GM21723 (cell line): ENCODE results near the gene TRAPPC4.
"Not testable (repeated sequence)": the region's sequence is repeated elsewhere in the genome, so short reads cannot be mapped to it uniquely, and the experiment has no call there.

Experiments used
- ATAC-seq: cut with Tn5 transposase; IDR thresholded peaks from one replicate; pipeline ENCODE4 v1.9.1; 2021; ENCODE audit warnings: mild to moderate bottlenecking, moderate library complexity; ENCODE audit not compliant: unreplicated experiment

TRAPPC4 gene

DNA sequence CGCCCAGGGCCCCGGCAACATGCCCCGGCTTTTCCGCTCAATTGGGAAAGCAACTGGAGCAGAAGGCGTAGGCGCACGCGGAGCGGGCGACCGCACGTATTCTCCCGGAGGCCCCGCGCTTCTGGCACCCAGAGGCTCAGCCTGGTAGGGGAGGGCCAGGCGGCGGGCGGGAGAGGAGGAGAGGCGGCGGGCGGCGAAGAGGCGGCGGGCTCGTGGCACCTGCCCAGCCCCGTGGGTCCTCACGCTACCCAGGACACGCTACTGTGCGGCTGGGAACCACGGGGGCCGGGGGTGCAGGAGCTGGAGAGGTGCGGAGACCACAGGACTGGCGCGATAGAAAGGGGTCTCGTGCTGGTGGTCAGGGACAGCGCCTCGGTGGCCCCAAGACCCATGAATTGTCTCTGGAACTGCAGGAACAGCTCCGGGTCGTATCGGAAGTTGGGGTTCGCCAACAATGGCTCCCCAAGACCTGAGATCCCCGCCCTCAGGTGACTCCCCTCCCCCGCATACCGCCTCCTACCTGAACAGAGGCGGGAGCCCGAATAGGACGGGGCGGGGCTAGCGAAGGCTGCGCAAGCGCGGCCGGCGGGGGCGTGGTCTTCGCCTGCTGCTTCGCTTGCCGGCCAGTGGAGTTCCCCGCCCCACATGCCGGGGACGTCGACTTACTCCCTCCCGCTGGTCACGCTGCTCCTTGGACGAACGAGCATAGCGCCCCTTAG is 11.9 kb downstream of the TRAPPC4 start, which contains the start of gene SLC37A4:
SLC37A4 (minus strand) TSS at position 549 of the 719 bp plus-strand sequence.
- ATAC-seq, result peak; percentile 83

DNA sequence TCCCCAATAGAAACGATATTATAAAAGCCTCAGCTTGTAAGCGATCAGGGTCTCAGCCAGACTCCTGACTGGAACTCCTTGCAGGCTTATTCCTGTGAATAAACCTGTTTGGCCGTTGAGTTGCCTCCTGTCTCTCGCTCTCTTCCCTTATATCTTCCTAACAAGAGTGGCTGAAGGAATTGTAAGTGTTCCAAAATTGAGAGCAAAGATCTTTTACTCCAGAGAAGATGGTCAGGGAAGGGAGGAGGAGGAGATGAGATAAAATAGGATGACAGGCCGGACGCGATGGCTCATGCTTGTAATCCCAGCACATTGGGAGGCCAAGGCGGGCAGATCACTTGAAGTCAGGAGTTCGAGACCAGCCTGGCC is 13.3 kb downstream of the TRAPPC4 start:
- ATAC-seq, result no peak

DNA sequence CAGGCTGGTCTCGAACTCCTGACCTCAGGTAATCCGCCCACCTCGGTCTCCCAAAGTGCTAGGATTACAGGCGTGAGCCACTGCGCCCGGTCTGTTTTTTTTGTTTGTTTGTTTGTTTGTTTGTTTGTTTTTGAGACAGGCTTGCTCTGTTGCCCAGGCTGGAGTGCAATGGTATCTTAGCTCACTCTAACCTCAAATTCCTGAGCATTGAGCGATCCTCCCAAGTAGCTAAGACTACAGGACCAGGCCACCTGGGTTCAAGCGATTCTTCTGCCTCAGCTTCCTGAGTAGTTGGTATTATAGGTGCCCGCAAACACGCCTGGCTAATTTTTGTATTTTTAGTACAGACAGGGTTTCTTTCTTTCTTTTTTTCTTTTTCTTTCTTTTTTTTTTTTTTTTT is 14.9 kb downstream of the TRAPPC4 start:
- ATAC-seq, result not testable (repeated sequence)

DNA sequence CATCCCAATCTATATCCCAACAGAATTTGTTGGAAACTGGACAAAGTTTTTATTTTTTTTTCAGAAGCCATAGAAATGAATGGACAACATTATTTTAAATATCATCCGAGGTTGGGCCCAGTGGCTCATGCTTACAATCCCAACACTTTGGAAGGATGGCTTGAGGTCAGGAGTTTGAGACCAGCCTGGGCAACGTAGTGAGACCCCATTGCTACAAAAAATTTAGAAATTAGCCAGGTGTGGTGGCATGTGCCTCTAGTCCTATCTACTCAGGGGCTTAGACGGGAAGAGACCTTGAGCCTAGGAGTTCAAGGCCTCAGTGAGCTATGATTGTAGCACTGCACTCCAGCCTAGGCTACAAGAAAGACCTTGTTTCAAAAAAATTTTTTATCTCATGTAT is 16.2 kb downstream of the TRAPPC4 start:
- no peak for ATAC-seq

DNA sequence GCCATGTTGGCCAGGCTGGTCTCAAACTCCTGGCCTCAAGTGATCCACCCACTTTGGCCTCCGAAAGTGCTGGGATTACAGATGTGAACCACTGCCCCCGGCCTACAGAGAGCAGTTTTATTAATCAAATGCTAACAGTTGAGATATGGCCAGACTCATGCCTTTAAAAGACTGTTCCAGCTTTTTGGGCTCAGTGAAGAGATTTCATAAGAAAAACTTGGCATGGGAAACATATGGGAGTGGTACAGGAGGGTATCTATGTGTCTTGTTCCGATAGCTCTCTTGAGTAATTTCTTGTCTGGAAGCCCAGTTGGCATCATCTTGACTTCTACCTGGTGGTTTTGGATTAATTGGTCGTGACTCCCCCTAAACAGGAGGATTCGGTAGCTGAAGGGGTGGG is 20.3 kb downstream of the TRAPPC4 start:
- no peak for ATAC-seq

DNA sequence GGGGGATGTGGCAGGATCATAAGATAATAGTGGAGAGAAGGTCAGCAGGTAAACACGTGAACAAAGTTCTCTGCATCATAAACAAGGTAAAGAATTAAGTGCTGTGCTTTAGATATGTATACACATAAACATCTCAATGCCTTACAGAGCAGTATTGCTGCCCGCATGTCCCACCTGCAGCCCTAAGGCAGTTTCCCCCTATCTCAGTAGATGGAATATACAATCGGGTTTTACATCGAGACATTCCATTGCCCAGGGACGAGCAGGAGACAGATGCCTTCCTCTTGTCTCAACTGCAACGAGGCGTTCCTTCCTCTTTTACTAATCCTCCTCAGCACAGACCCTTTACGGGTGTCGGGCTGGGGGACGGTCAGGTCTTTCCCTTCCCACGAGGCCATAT is 20.9 kb downstream of the TRAPPC4 start:
- not testable (repeated sequence) for ATAC-seq

DNA sequence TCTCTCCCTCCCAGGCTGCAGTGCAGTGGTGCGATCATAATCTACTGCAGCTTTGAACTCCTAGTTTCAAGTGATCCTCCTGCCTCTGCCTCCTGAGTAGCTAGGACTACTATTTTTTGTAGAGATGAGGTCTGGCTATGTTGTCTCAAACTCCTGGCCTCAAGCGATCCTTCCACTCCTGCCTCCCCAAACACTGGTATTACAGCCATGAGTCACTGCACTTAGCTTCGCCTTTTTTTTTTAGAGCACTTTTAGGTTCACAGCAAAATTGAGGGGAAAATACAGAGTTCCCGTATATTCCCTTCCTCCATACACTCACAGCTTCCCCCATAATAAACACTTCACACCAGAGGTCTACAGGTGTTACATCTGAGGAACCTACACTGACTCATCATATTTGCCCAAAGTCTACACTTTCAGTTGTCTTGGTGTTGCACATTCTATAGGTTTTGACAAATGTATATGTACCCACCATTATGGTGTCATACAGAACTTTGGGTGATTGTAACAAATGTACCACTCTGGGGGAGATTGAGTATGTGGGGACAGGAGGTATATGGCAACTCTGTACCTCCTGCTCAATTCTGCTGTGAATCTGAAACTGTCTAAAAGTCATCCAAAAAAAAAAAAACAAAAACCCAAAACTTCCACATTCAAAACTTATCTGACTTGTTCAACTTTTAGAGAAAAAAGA is 23.4 kb downstream of the TRAPPC4 start:
- ATAC-seq, result no peak

DNA sequence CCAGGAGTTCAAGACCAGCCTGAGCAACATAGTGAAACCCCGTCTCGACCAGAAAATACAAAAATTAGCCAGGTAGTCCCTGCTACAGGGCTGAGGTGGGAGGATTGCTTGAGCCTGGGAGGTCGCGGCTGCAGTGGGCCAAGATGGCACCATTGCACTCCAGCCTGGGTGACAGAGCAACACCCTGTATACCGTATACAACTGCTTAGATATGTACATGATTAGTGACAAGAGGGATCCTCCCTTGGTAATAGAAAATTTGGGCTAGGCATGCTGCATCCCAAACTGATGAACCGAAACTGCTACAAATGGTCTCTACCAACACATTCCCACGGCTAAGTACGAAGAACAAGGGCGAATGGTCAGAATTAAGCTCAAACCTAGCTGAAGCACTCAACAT is 24.4 kb downstream of the TRAPPC4 start:
- ATAC-seq, result no peak

DNA sequence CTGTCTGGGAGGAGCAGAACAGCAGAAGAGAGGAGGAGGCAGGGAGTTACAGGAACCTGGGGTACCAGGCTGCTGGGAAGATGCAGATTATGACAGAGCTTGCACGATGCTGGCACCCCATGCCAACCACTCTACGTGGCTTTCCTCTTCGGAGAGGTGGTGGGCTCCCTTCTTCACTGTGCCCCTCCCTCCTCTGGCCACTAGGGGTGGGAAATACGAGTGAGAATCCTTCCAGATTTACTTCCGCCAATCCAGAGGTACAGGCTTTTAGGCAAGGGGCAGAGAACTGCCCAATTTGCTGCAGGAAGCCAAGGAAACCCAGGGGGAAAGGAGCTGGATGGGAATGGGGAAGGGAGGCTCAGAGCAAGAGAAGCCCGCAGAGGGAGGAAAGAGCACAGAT is 26.1 kb downstream of the TRAPPC4 start:
- no peak for ATAC-seq

DNA sequence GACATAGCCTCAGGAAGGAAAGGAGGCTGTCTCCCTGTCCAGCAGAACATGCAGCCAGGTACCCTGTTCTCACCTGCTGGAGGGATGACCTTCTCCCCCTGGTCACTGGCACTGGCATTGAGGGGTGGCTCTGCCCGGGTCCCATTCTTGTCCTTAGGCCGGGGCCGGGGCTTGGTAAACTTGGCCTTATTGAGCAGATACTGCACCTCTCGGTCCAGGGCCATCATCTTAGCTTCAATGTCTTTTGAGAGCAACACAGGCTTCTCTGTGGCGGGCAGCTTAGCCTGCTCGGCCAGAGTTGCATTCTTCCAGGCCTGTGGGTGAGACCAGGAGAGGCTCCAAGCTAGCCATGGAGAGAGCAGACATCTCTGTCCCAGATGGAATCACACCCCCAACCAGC is 27.9 kb downstream of the TRAPPC4 start:
- no peak for ATAC-seq

DNA sequence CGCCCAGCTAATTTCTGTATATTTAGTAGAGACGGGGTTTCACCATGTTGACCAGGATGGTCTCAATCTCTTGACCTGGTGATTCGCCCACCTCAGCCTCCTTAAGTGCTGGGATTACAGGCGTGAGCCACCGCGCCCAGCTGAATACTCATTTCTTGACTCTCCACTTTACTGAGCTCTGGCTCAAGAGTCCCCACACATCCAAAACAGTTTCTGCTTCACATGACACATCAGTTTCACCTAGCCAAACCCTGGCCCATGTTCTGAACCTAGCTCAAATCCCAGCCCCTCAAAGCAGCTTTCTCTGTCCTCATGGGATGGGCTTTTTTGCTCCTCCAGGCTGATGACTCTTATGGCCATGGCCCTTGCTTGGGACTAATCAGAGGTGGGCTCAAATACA is 28.6 kb downstream of the TRAPPC4 start:
- no peak for ATAC-seq

DNA sequence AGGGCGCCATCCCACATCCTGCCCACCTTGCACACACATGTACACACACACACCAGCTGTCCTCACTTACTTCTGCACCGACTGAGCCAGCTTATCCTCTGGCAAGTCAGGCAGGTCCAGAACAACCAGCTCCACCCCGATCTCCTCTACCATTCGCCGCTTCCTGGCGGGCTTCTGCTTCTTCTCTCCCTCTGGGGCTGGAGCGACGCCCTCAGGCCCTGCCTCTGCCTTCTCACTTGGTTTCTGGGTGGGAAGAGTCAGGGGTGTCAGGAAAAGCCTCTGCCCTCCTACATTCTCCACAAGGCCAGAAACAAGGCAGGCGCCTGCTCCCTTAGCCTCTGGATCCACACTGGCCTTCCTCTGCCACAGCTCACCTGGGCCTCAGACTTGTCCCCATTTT is 30.1 kb downstream of the TRAPPC4 start:
- ATAC-seq, result no peak

DNA sequence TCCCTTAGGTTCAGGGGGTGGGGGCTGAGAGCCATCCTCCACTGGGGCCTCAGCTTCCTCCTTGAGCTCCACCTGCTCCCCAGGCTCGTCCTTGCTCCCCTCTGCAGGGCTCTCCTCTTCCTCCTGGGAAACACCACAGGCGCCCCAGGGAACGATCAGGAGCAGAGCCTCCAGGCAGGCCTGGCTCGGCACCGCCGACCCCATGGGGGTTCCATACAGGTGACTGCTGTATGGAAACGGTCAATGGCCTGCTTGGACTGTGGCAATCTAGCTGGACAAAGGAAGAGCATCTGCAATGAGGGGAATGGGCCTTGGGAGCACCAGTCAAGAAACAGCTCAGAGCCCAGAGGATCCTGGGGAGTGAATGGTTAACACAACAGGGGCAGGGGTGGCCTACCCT is 30.5 kb downstream of the TRAPPC4 start:
- no peak for ATAC-seq

DNA sequence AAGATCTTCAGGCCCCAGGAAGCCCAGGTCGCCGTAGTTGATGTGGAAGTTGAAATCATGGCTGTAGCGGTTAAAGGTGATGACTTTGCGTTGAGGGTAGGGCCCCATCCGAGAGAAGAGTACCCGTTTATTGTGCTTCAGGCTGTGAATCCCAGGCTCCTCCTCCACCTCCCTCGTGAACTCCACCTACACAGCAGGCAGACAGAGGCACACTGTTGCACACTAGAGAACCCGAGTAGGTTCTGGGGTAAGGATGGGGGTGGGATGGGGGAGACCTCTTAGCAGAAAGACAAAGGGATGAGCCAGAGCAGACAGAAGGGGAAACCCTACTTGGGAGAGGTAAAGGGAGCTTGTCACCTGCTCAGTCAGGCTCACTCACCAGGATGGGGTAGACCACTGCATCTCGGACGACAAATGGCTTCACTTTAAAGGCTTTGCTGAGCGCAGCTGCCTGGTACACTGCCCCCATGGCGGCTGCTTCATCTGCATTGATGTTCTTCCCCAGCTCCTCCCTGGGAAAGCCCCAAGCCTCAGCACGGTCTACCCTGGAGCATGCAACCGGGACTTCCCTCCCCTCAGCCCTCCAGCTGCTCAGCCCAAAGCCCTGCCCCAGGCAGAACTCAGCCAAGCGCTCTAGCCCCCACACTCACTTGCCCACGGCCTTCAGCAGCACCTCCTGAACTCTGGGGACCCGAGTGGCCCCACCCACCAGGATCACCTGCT is 33.0 kb downstream of the TRAPPC4 start:
- ATAC-seq, result peak; percentile 51

DNA sequence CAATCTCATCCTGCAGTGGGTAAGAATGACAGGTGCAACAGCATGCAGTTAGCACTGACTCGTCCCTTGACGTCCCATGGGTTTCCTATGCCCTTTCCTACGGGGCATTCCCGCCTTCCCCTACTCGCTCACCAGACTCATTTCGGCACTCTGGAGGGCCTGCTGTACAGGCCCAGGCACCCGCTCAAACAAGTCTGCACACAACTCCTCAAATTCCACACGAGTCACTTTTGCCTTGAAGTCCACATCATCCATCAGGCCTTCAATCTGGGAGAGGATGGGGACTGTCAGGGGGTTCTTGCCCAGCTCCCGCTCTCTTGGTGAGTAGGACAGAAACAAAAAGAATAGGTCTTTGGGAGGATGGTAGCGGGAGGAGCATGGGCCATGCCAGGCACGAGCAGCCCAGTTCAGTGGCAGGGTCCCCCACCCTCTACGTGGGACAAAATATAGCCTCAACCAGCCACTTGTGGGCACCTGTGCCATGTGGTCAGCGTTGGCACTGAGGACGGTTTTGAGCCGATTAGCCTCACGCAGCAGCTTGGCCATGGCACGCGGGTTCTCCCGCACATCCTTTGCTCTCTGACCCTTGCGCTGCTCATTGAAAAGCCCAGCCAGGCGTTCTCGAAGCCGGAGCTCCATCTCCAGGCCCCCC is 33.7 kb downstream of the TRAPPC4 start:
- no peak for ATAC-seq

DNA sequence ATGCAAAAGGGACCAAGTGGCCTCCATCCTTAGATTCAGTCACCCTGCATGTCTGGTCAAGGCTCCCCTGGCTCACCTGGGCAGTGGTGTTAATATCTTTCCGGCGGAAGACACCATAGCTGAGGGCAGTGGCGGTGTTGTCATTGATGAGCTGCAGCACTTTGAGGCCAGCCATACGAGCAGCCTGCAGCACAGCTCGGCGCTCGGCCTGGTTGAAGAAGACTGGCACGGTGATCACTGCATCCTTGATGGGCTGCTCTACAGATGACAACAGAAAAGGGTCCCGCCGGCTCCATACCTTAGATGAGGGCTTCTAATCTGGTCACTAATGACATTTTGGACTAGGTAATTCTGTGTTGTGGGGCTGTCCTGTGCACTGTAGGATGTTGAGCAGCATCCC is 35.9 kb downstream of the TRAPPC4 start:
- no peak for ATAC-seq

DNA sequence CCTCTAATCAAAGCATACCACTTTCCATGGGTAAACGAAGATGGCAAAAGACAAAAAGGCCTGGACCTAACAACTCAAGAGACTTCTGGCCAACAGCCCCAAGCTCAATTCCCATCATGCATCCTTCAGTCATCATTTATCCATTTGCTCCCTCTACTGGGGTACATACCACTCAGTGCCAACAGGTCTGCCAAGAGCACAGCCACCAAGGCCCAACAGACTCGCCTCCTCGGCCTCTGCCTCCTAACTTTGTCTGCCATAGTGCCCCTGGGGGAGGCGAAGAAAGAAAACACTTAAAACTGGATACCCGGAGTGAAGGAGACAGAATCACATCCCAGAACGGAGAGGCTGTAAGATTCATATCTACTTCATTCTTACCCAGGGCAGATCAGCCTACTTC is 37.3 kb downstream of the TRAPPC4 start:
- no peak for ATAC-seq

DNA sequence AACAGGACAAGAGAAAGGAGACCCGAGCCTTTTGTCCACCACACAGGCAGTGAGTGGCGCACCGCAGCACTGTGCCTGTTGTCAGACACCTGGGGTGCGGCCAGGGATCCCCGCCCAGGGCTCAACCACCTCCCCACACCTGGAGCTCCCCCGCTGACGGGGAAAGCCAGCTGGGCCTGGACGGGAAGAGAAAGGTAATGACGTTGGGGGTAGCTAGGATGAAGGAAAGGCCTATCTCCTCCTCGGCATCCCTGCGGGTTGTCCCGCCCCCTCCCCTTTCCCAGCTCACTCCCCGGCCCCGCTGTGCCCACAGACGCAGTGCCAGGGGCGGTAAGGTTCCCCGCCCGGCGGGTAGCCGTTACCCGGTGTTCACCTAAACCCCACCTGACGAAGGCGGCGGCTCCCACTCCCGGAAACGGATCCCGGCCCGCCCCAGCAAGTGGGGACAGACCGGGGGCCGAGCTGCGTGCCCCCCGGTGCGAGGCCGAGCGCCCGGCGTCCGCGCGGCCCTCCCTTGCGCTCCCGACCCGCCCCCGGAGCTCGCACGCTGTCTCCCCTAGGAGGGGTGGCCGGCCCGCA is 37.9 kb downstream of the TRAPPC4 start:
- ATAC-seq, result peak; percentile 16

DNA sequence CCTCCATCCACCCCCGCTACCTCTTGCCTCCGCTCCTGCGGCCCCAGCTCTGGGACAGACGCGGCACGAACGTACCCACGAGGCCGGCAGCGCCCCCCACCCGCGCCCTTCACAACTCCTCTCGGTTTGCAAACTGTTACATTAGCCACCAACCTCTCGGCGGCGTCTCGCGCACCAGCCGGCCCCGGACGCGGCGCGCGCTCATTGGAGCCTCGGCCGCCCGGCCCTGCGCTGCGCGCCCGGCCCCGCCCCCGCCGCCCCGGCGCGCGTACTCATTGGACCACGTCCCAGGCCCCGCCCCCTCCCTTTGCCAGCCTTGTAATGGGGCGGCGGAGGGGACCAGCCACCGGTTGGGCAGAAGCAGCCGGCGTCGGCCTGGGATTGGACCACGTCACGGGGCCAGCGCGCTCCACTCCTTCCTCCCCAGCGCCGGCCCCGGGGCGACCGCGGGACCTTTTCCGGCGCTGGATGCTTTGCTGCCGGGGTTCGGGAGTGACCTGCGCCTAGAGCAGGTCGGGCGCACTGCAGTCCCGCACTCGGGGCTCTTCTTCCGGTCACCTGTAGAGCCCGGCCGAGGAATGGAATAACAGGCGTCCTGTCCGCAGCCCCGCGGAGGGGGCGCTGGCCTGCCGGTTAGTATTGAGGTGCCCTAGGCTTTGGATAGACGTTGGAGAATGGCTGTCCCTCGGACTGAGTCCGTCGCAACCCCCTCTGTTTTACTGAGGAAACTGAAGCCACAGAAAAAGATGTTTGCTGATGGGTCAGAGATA is 38.6 kb downstream of the TRAPPC4 start, which contains the start of gene HYOU1:
HYOU1 (minus strand) TSS at position 206 of the 770 bp plus-strand sequence. CDS start 1,045 bp downstream, outside the sequence.
- peak; percentile 87 for ATAC-seq

DNA sequence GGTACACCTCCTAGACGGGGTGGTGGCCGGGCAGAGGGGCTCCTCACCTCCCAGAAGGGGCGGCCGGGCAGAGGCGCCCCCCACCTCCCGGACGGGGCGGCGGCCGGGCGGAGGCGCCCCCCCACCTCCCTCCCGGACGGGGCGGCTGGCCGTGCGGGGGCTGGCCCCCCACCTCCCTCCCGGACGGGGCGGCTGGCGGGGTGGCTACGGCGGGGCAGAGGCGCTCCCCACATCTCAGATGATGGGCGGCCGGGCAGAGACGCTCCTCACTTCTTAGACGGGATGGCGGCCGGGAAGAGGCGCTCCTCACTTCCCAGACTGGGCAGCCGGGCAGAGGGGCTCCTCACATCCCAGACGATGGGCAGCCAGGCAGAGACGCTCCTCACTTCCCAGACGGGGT is 40.6 kb downstream of the TRAPPC4 start:
- not testable (repeated sequence) for ATAC-seq
